Measurements from ENCODE around the gene PLS1. TPM values are rescaled to one million over a fixed set of nuclear protein-coding genes. Genes with fewer than 3 reads are reported as not detected.

PLS1 gene
- total and polyA plus RNA-seq, 2 of the 8 experiments (the other 6 are each of a cell fraction or from before 2014, with no cell fraction given), result 18.7 to 44.7 TPM

GRCh38 chr3:142647856-142648255, 51.7 kb downstream of the PLS1 start:
- POLR2A ChIA-PET (ENCODE audit: partially characterized antibody), result no interaction called here
- Histone ChIP-seq H4K91ac (replicated peaks; ENCODE audit: insufficient read length, low read length) (no peak overlapping the region), H3K79me2 (ENCODE audit: control insufficient read depth in 1 of 2, insufficient read depth in 2 of 2, low read length in 2 of 2) (no peaks in the 10 kb centered on the region), H4K5ac (ENCODE audit: insufficient read length, low read depth, low read length) (no peak overlapping the region), H3K14ac (ENCODE audit: insufficient read length) (no peak overlapping the region), H3K56ac (replicated peaks; ENCODE audit: insufficient read length, low read depth, low read length) (no peak overlapping the region), H3K23me2 (ENCODE audit: low read depth, low read length) (no peaks in the 10 kb centered on the region), H3K27me3 (replicated peaks in 1 of 4; ENCODE audit: control insufficient read depth in 3 of 4, extremely low read depth in 1 of 4, insufficient read depth in 3 of 4, low read length in 3 of 4) (no peaks in the 10 kb centered on the region), H4K8ac (ENCODE audit: extremely low read depth, insufficient read depth, low read length) (no peak overlapping the region), H3K18ac (ENCODE audit: extremely low read depth, low read length) (no peak overlapping the region), H3K23ac (ENCODE audit: insufficient read length) (no peak overlapping the region), H2AK5ac (ENCODE audit: low read depth, low read length) (no peak overlapping the region), H3K9me3 (ENCODE audit: insufficient read depth in 2 of 2, low read depth in 1 of 2, low read length in 1 of 2) (no peaks in the 10 kb centered on the region), H3K36me3 (ENCODE audit: control insufficient read depth in 2 of 4, insufficient read depth in 4 of 4, low read length in 3 of 4) (no peaks in the 10 kb centered on the region), H2BK15ac (ENCODE audit: low read length) (no peak overlapping the region), H4K20me1 (replicated peaks in 1 of 2; ENCODE audit: control insufficient read depth in 1 of 2, insufficient read depth in 2 of 2, low read length in 2 of 2) (no peaks in the 10 kb centered on the region), H2AFZ (ENCODE audit: low read length) (no peak overlapping the region), H2BK5ac (ENCODE audit: low read depth, low read length) (no peak overlapping the region), H2BK20ac (ENCODE audit: low read length) (no peak overlapping the region), H3K4ac (replicated peaks; ENCODE audit: insufficient read length, low read depth, low read length) (no peak overlapping the region), H3K27ac (ENCODE audit: low read depth, low read length) (no peak overlapping the region), H3K4me3 (ENCODE audit: extremely low read depth in 1 of 4, insufficient read depth in 2 of 4, low read depth in 3 of 4, low read length in 4 of 4) (no peak overlapping the region), H2BK12ac (ENCODE audit: low read depth, low read length) (no peak overlapping the region), H3K79me1 (ENCODE audit: low read depth, low read length) (peaks cover 2% of the 10 kb centered on the region; the same call in 1 of the 2 replicates), H3K9ac (replicated peaks in 1 of 4; ENCODE audit: extremely low read depth in 1 of 4, low read depth in 3 of 4, low read length in 3 of 4) (no peak overlapping the region), H3K4me1 (replicated peaks in 1 of 4; ENCODE audit: control insufficient read depth in 3 of 4, insufficient read depth in 4 of 4, low read length in 3 of 4) (peaks cover 0 to 3% (median under 1%) of the 10 kb centered on the region in 4 experiments; a peak in 2 of 7 replicates), H2BK120ac (replicated peaks; ENCODE audit: low read depth, low read length) (no peak overlapping the region), H3K4me2 (ENCODE audit: insufficient read depth in 1 of 2, low read depth in 2 of 2, low read length in 2 of 2) (no peak overlapping the region)
- FAIRE-seq (no peak), DNase-seq (ENCODE audit: low read depth in 1 of 2, low spot score in 2 of 2) (no peak)
- CTCF ChIA-PET (ENCODE audit: partially characterized antibody), result interaction anchor here (0.6 to 1.3 kb wide), 3 partner anchors 181 to 196 kb away, joined by 3 to 4 read pairs (median 3); no protein-coding TSS in a partner anchor
- TF ChIP-seq POLR2A (IDR thresholded peaks at IDR 0.05; ENCODE audit: control extremely low read depth in 1 of 2, low read depth in 2 of 2, low read length in 2 of 2) (no peak), EZH2 (IDR thresholded peaks at IDR 0.05; ENCODE audit: low read depth, low read length, severe bottlenecking) (no peak), CTBP2 (IDR thresholded peaks at IDR 0.05; ENCODE audit: borderline replicate concordance, insufficient read depth, insufficient read length, low read length) (no peak), ATF2 (IDR thresholded peaks at IDR 0.05; ENCODE audit: low read length) (no peak), HDAC6 (IDR thresholded peaks at IDR 0.05; ENCODE audit: low read depth, low read length) (no peak), CHD1 (IDR thresholded peaks at IDR 0.05; ENCODE audit: low read depth, low read length) (no peak), FOSL1 (IDR thresholded peaks at IDR 0.05; ENCODE audit: insufficient read depth, low read depth, low read length) (no peak)
- WGBS, 2 experiments (ENCODE audit: extremely low coverage in 1 of 2, insufficient coverage in 1 of 2, insufficient read length in 1 of 2, insufficient replicate concordance in 2 of 2, low coverage in 1 of 2, low lambda C conversion rate in 2 of 2, missing lambda C conversion rate in 1 of 2), result 91% methylated on average over 1 of the region's 1 CpG; no CpG with 5 or more reads in 1 of the 2 experiments
